Measurements from ENCODE around the gene CD58. TPM values are rescaled to one million over a fixed set of nuclear protein-coding genes. Genes with fewer than 3 reads are reported as not detected.

CD58 gene
- total and polyA plus RNA-seq, 9 of the 15 experiments (the other 6 are each of a cell fraction or from before 2014, with no cell fraction given): 18.1 to 113 (median 37.4) TPM

DNA sequence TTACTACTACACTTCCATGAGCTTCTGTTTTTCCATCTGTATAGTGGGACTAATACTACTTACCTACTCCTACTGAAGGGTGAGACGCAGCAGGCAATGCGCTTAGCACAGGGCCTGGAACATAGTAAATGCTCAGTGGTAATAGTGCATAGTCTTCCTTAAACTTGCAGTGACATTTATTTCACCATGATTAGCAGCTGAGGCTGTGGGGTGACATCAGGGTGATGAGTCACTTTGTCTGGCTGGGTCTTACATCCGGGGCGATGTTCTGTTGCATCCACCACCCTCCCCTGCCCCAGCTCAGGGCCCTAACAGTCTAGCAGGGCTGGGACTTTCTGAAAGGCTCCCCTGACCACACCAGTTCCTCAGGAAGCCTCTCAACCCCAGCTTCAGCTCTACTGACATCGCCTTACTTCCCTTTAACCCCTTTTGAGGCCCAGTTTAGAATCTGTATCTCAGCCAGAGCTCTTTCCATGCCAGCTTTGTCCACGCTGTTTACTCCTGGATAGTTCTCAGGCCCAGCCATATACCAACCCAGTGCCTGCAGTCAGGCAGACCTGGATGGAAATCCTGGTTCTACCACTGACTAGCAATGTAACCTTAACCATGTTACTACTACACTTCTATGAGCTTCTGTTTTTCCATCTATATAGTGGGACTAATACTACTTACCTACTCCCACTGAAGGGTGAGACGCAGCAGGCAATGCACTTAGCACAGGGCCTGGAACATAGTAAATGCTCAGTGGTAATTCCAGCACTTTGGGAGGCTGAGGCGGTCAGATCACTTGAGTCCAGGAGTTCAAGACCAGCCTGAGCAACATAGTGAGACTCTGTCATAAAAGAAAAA is 66.3 kb downstream of the CD58 start (continued):
- TF ChIP-seq, protein P1, sequence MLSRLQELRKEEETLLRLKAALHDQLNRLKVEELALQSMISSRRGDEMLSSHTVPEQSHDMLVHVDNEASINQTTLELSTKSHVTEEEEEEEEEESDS (CRISPR knock-in tag; IDR thresholded peaks at IDR 0.05): no peak
- TF ChIP-seq HIVEP1 (CRISPR knock-in tag; IDR thresholded peaks at IDR 0.05) (0 out of 2 replicates have a peak, but pooled peaks have one; percentile 6), DDX20 (tag; IDR thresholded peaks at IDR 0.05; ENCODE audit: low read depth) (no peak), PPARD (CRISPR knock-in tag; IDR thresholded peaks at IDR 0.05) (no peak), ZNF232 (CRISPR knock-in tag; IDR thresholded peaks at IDR 0.05) (no peak), TOE1 (IDR thresholded peaks at IDR 0.05; ENCODE audit: borderline replicate concordance) (peak; percentile 83; the same call in 1 of the 2 replicates), TOE1 (CRISPR knock-in tag; IDR thresholded peaks at IDR 0.05; ENCODE audit: borderline replicate concordance, low read depth) (0 out of 2 replicates have a peak, but pooled peaks have one; percentile 64), SMARCA4 (IDR thresholded peaks at IDR 0.05) (peak; percentile 96), STAT5B (CRISPR knock-in tag; IDR thresholded peaks at IDR 0.05) (no peak), DIDO1 (tag; IDR thresholded peaks at IDR 0.05; ENCODE audit: low read depth) (peak; percentile 47; the same call in 1 of the 2 replicates), RBFOX2 (IDR thresholded peaks at IDR 0.05; ENCODE audit: low read depth, low read length) (peak; percentile 16), ZNF146 (CRISPR knock-in tag; IDR thresholded peaks at IDR 0.05; ENCODE audit: unreplicated experiment) (no peak), THRAP3 (IDR thresholded peaks at IDR 0.05; ENCODE audit: borderline replicate concordance) (no peak), TARDBP (IDR thresholded peaks at IDR 0.05) (no peak), ZFP1 (CRISPR knock-in tag; IDR thresholded peaks at IDR 0.05) (no peak), MYBL2 (IDR thresholded peaks at IDR 0.05; ENCODE audit: low read depth) (no peak), MYBL2 (CRISPR knock-in tag; IDR thresholded peaks at IDR 0.05; ENCODE audit: borderline replicate concordance) (no peak), TEAD4 (IDR thresholded peaks at IDR 0.05; ENCODE audit: low read length) (peak; percentile 57), TEAD4 (CRISPR knock-in tag; IDR thresholded peaks at IDR 0.05; ENCODE audit: borderline replicate concordance) (no peak), MXI1 (IDR thresholded peaks at IDR 0.05; ENCODE audit: low read depth, low read length) (no peak), SMAD4 (CRISPR knock-in tag; conservative IDR thresholded peaks at IDR 0.05) (peak; percentile 95), HNRNPL (IDR thresholded peaks at IDR 0.05; ENCODE audit: low read depth, low read length) (no peak), FOXK1 (CRISPR knock-in tag; IDR thresholded peaks at IDR 0.05; ENCODE audit: borderline replicate concordance) (no peak), EGR1 (conservative IDR thresholded peaks at IDR 0.05) (no peak), ZNF695 (CRISPR knock-in tag; IDR thresholded peaks at IDR 0.05) (no peak), L3MBTL2 (IDR thresholded peaks at IDR 0.05) (peak; percentile 45; the same call in 1 of the 2 replicates)
- TF ChIP-seq, protein P2, sequence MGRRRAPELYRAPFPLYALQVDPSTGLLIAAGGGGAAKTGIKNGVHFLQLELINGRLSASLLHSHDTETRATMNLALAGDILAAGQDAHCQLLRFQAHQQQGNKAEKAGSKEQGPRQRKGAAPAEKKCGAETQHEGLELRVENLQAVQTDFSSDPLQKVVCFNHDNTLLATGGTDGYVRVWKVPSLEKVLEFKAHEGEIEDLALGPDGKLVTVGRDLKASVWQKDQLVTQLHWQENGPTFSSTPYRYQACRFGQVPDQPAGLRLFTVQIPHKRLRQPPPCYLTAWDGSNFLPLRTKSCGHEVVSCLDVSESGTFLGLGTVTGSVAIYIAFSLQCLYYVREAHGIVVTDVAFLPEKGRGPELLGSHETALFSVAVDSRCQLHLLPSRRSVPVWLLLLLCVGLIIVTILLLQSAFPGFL (CRISPR knock-in tag; IDR thresholded peaks at IDR 0.05): peak; percentile 97; the same call in 1 of the 2 replicates
- TF ChIP-seq, protein P3, sequence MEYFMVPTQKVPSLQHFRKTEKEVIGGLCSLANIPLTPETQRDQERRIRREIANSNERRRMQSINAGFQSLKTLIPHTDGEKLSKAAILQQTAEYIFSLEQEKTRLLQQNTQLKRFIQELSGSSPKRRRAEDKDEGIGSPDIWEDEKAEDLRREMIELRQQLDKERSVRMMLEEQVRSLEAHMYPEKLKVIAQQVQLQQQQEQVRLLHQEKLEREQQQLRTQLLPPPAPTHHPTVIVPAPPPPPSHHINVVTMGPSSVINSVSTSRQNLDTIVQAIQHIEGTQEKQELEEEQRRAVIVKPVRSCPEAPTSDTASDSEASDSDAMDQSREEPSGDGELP (CRISPR knock-in tag; IDR thresholded peaks at IDR 0.05; ENCODE audit: borderline replicate concordance): peak; percentile 97
- TF ChIP-seq, protein P4, sequence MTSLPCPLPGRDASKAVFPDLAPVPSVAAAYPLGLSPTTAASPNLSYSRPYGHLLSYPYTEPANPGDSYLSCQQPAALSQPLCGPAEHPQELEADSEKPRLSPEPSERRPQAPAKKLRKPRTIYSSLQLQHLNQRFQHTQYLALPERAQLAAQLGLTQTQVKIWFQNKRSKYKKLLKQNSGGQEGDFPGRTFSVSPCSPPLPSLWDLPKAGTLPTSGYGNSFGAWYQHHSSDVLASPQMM (CRISPR knock-in tag; IDR thresholded peaks at IDR 0.05): no peak
